SW 1271 (cell line): ENCODE results near the gene HGF.
"Not testable (repeated sequence)": the region's sequence is repeated elsewhere in the genome, so short reads cannot be mapped to it uniquely, and the experiment has no call there.

Experiments
- DNase-seq, 2 experiments: peaks; one replicate each; lab custom pipeline; 2025; lab: John Stamatoyannopoulos, UW

Gene HGF

DNA sequence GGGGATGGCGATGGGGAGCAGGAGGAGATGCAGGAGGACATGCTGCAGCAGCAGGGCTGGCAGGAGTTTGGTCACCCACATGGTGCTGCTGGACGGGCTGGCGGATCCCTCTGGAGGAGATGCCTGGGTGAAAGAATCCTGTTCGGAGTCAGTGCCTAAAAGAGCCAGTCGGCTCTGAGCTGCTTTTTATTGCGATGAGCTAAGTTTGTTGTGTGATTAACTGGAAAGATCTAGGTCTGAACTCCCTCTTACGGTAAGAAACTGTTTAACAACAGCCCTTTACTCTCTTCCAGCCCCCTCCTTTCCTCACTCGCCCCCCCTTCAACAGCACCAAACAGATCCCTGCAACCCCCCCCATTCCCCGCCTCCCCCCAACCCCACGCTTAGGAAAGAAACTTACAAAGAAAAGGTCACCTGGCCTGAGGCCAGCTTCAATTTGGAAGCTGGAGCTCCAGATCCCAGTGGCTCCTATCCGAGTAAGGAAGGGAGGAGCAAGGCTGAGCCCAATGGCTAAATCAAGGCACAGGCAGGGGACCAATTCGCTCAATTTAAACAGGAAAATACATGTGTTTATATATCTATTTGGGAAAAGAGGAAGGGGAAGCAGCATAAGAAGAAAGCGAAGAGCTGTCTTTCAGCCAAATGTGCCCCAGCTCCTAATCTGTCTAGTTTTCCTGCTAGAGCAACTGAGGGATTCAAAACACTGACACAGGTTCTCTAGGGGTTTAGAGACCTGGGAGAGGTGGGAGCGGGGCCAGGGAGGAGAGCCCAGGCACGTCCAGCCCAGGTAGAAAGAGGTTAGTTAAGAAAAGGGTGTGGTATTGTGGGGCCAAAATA is at the start of gene HGF:
Gene HGF, minus strand, starts transcription at position 157 of the 837 bp plus-strand sequence. Its CDS starts 76 bp downstream, at position 81.
- DNase-seq, result no peak

DNA sequence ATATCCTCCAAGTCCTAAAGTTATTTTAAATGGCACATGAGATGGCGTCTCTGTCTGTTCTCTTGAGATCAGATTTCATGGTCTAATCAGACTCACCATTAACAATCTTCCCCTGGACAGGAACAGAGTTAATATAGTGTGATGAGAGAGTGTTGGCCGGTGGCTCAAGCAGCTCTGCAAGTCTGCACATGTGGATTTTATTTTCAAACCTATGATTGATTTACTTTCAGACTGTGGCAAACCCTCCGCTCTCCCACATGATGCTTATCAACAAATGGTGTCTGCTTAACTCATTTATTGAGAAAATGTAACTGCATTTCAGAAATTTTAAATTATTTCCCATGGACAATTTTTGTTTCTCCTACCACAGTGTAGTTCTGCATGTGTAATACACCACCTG is 46.5 kb upstream of the HGF start:
- DNase-seq, result no peak

DNA sequence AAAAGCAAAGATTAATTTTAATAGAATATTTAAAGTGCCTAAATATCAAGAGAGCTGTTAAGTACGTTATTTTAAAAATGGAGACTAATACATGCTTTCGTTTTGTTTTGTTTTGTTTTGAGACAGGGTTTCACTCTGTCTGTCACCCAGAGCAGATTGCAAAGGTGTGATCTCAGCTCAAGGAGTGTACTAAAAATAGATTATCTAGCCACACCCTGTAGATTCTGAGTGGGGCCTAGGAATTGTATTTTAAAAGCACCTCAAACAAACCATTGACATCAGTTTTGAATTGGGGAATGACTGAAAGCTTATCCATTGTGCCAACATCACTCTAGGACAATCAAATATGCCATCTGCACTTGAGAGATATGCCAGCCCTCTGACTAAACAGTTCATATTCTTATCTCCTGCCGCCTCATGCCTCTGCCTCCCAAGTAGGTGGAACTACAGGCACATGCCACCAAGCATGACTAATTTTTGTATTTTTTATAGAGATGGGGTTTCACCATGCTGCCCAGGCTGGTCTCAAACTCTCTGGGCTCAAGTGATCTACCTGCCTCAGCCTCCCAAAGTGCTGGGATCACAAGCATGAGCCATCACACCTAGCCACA is 43.1 kb upstream of the HGF start:
- DNase-seq, result not testable (repeated sequence)

GRCh38 chr7:81811956-81812865 is 42.4 kb upstream of the HGF start:
- no peak for DNase-seq

GRCh38 chr7:81810476-81811155 is 40.8 kb upstream of the HGF start:
- no peak for DNase-seq

- DNase-seq, result not testable (repeated sequence)
These were observed 38.5 kb upstream of the HGF start for GRCh38 chr7:81808310-81808709.

DNA sequence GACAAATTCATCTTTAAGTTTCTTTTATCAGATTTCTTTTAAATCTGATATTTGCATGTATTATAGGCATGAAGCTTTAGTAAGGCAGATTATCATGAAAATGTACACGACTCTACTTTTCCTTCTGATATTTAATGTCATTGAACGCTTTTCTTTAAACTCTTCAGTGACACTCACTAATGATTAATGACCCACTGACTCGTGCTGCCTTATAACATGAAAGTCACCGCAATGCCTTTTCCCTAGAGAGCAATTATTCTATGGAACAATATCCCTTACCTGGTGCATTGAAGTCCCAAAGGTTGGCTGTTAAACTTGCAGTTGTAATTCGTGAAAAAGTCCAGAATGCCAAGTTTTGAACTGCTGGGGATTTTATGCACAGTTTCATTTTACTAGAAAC is 33.4 kb upstream of the HGF start:
- no peak for DNase-seq

GRCh38 chr7:81802251-81802650 is 32.4 kb upstream of the HGF start:
- DNase-seq, result no peak

GRCh38 chr7:81801532-81801931 is 31.7 kb upstream of the HGF start:
- DNase-seq, result no peak

- no peak for DNase-seq
These were observed 22.0 kb upstream of the HGF start for GRCh38 chr7:81791568-81792518.

DNA sequence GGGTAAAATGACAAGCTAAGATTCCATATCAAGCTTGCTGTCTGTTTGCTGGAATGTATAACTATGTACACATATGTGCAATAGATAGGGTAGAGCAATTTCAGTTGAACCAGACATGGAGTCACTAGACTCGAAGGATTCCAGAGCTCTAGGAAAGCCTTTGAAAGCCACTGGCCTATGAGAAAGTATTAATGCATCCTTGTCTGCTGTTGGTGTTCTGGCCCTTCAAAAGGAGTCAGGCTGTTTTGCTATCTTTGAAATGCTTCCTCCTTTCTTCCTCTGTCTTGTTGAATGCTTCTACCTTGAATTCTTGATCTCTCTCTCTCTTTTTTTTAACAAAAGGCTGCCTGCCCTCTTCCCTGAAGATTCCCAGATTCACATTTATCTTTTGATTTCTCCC is 20.8 kb upstream of the HGF start:
- no peak for DNase-seq

DNA sequence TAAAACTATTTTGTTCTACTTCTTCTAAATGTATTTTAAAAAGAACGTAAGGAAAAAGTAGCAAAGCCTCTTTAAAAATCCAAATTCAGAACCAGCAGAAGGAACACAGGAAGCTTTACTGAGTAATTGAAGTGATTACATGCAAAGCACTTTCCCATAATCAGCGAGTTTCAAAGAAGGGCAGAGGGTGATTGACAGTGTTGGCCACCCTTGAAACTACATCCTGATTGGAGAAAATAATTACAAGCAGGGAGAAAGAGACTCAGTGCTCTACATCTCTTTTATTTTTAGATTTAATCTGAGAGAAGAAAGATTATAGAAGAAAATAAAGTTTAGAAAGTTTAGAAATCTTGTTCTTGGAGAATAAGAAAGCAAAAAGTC is 20.3 kb upstream of the HGF start:
- DNase-seq, result no peak

DNA sequence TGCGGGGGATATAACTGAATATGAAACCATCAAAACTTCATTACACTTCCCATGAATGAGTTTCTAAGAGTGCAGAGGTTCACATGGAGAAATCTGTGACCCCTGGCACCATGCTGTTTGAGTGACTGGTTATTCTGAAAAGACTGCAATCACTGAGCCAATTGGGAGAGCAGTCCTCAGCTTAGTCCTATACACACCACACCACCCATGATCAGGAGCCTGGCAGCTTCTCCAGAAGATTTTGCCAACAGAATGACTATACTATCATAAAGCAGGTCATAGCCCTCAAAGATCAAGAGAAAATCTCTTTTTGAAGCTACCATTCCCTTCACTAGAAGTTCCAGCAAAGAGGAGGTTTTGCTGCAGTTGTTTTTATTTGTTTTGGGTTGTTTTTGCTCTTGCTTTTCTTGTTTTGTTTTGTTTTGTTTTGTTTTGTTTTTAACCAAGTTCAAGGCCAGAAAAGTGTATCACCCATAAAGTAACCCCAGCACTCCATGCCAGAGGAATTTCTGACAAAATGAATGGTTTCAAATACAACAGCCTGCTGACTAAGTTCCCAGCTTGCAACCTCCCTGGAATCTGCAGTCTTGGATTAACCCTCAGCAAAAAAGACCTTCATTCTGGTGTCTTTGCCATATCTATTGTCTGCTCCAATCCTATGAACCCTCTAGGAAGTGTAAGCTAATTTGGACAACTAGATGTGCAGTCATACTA is 19.7 kb upstream of the HGF start:
- no peak for DNase-seq

DNA sequence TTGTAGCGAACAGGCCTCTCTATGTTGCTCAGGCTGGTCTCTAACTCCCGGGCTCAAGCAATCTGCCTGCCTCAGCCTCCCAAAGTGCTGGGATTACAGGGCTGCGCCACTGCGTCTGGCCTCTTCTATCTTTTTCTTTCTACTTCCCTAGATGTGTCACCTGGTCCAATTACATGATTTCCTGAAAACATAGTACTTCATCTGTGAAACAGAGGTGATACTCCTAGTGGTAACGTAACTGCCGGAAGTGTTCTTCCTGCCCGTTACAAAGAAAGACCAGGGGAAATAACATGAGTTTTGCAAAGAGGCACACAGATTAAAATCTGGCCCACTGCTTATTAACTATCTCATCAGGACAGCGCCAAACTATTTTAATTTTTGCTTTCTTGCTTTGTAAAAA is 18.4 kb upstream of the HGF start:
- DNase-seq, result no peak

- DNase-seq, result no peak
These were observed 14.0 kb upstream of the HGF start for GRCh38 chr7:81783818-81784217.

DNA sequence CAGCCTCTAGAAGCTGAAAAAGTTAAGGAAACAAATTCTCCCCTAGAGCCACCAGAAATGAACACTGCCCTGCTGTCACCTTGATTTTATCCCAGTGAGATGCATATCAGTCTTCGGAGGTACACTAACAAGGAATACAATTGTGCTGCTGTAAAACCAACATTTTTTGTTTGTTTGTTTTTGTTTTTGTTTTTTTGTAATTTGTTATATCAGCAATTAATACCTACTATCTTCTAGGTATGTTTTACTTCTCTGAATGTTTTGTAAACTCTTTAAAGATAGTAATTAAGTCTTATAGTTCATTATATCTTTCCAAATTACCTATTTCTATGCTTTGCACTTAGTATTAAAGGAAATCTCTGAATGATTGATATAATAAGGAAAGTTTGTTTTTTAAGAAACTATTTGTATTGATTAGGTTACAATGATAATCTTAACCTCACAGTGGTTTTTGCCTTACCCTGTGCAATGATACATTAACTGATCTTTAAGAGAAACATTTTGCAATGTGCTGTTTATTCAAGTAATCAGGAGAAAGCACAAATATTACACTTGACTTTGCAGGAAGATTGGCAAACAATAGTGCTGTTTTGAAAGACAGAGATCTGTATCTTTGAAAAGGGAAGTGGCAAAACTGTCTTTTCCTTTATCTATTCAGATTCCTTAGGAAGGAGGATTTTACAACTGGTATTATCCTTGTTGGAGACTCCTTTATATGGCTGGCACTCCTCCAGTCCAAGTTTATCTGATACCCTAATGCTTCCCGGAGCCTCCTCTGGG is 11.3 kb upstream of the HGF start:
- no peak for DNase-seq

DNA sequence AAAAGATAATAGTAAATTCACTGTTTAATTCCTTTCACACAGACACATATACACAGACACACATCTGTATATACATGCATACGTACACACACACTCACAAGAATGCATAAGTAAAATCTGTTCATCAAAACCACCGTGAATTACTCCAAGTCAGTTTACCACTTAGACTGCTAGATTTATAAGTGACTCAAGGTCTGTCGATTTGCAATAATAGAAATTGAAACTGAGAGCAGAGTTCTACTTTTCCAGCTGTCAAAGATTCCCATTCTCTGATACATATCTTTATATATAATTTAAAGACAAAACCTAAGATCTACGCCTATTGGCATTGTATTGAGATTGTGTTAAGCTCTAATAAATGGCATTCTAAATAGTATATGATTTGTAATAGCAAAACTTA is 9.9 kb upstream of the HGF start:
- DNase-seq, result no peak

- no peak for DNase-seq
These were observed 7.8 kb upstream of the HGF start for GRCh38 chr7:81777697-81778096.

- no peak for DNase-seq
These were observed 7.2 kb upstream of the HGF start for GRCh38 chr7:81776948-81777630.
